HepG2 (cell line): ENCODE measurements around the gene VWA2. TPM values are rescaled to one million over a fixed set of nuclear protein-coding genes. Genes with fewer than 3 reads are reported as not detected.

Experiments used
- ATF7 ChIP-seq, 2 experiments: fragments of 450-650 bp in 1 of 2; sonication (generic) in 1 of 2; formaldehyde crosslinking in 1 of 2; IDR thresholded peaks; 2 replicates each; pipeline versions ENCODE4 v1.4.0 to v1.6.1; 2016 to 2020; ENCODE audit warnings: antibody characterized with exemption in 1 of 2, mild to moderate bottlenecking in 1 of 2, missing genetic modification reagents in 1 of 2
- BCL3 ChIP-seq: sonication (generic); formaldehyde crosslinking; IDR thresholded peaks from 2 replicates; pipeline ENCODE4 v1.5.1; 2020; ENCODE audit warnings: mild to moderate bottlenecking, missing genetic modification reagents, moderate library complexity
- ELF4 ChIP-seq: sonication (generic); formaldehyde crosslinking; IDR thresholded peaks from 2 replicates; pipeline ENCODE4 v1.5.0; 2020; ENCODE audit warnings: missing genetic modification reagents, mild to moderate bottlenecking, moderate library complexity, borderline replicate concordance
- PHF8 ChIP-seq: sonication (generic); formaldehyde crosslinking; IDR thresholded peaks from 2 replicates; pipeline ENCODE4 v1.5.0; 2020; ENCODE audit warnings: missing genetic modification reagents
- PITX1 ChIP-seq: sonication (generic); formaldehyde crosslinking; IDR thresholded peaks from 2 replicates; pipeline ENCODE4 v1.5.1; 2020; ENCODE audit warnings: mild to moderate bottlenecking, missing genetic modification reagents
- POLR2AphosphoS5 ChIP-seq: IDR thresholded peaks from 2 replicates; pipeline ENCODE4 v1.6.1; 2012; ENCODE audit warnings: low read depth, low read length
- PRPF4 ChIP-seq: fragments of 200-400 bp; formaldehyde crosslinking; IDR thresholded peaks from 2 replicates; pipeline ENCODE4 v1.6.1; 2016; ENCODE audit warnings: low read length, low read depth; ENCODE audit not compliant: poor library complexity, severe bottlenecking
- REXO4 ChIP-seq: sonication (generic); formaldehyde crosslinking; IDR thresholded peaks from 2 replicates; pipeline ENCODE4 v1.8.0; 2022; ENCODE audit warnings: missing genetic modification reagents, mild to moderate bottlenecking, borderline replicate concordance
- TOE1 ChIP-seq: sonication (generic); formaldehyde crosslinking; IDR thresholded peaks from 2 replicates; pipeline ENCODE4 v1.4.0; 2020; ENCODE audit warnings: mild to moderate bottlenecking, missing genetic modification reagents
- U2AF1 ChIP-seq: fragments of 200-400 bp; formaldehyde crosslinking; optimal IDR thresholded peaks from 2 replicates; pipeline ENCODE3; 2017; ENCODE audit warnings: mild to moderate bottlenecking, low read depth, low read length
- ZNF280D ChIP-seq: sonication (generic); formaldehyde crosslinking; IDR thresholded peaks from 2 replicates; pipeline ENCODE4 v1.5.1; 2020; ENCODE audit warnings: mild to moderate bottlenecking, missing genetic modification reagents
- ZNF773 ChIP-seq: sonication (generic); formaldehyde crosslinking; IDR thresholded peaks from 2 replicates; pipeline ENCODE4 v1.4.0; 2020; ENCODE audit warnings: missing genetic modification reagents, borderline replicate concordance
- polyA plus RNA-seq, 8 experiments: library from polyadenylated mRNA; depleted of rRNA in 3 of 8; stranded (reverse) in 7 of 8; unstranded in 1 of 8; fragments of >200 nt; fragmentation: Illumina TruSeq in 4 of 8; extraction: Trizol in 4 of 8; gene quantifications; 2 replicates each; pipeline versions ENCODE4 v1.2.1 to v1.2.3, GENCODE V29; 2011 to 2016; ENCODE audit warnings: low read depth in 4 of 8, missing spikeins in 1 of 8, mixed read lengths in 1 of 8; ENCODE audit not compliant: insufficient read depth in 1 of 8
- total RNA-seq, 5 experiments: library from RNA; depleted of rRNA; stranded (reverse); fragments of >200 nt; fragmentation: Illumina TruSeq; extraction: Trizol; gene quantifications; 2 replicates each; pipeline ENCODE4 v1.2.3, GENCODE V29; 2016; ENCODE audit warnings: low read depth in 1 of 5

Gene VWA2
- total and polyA plus RNA-seq, 2 of the 13 experiments (the other 11 are each of a cell fraction or from before 2014, with no cell fraction given), result not detected

GRCh38 chr10:114308531-114309363 is 69.7 kb downstream of the VWA2 start (continued):
- TF ChIP-seq BCL3 (no peak), ELF4 (CRISPR knock-in tag) (no peak), PRPF4 (no peak), POLR2AphosphoS5 (no peak), PITX1 (CRISPR knock-in tag) (no peak), ZNF773 (CRISPR knock-in tag) (no peak), ZNF280D (CRISPR knock-in tag) (no peak), ATF7 (IDR thresholded peaks at IDR 0.05) (no peak), ATF7 (CRISPR knock-in tag; IDR thresholded peaks at IDR 0.05) (no peak), U2AF1 (no peak), TOE1 (CRISPR knock-in tag) (no peak), PHF8 (no peak), REXO4 (CRISPR knock-in tag) (no peak)
- TF ChIP-seq, all 625 proteins: peak for 0
